Hippocampal formation (tissue), 2 donors: ENCODE data around the gene ZNF212.
"Not testable (repeated sequence)": the region's sequence is repeated elsewhere in the genome, so short reads cannot be mapped to it uniquely, and the experiment has no call there.

Experiments used
- DNase-seq, 2 donors: peaks; one replicate each; lab custom pipeline; 2025; lab: John Stamatoyannopoulos, UW

ZNF212 gene

DNA sequence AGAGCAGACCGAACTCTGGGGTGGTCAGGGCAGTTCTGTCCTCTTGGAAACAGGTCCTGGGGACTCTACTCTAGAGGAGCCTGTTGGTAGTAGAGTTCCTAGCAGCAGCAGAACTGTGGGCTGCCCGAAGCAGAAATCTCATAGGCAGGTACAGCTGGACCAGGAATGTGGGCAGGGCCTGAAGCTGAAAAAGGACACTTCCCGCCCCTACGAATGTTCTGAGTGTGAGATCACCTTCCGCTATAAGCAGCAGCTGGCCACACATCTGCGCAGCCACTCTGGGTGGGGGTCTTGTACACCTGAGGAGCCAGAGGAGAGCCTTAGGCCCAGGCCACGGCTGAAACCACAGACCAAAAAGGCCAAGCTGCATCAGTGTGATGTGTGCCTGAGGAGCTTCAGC, 14.2 kb downstream of the ZNF212 start:
- no peak for DNase-seq

DNA sequence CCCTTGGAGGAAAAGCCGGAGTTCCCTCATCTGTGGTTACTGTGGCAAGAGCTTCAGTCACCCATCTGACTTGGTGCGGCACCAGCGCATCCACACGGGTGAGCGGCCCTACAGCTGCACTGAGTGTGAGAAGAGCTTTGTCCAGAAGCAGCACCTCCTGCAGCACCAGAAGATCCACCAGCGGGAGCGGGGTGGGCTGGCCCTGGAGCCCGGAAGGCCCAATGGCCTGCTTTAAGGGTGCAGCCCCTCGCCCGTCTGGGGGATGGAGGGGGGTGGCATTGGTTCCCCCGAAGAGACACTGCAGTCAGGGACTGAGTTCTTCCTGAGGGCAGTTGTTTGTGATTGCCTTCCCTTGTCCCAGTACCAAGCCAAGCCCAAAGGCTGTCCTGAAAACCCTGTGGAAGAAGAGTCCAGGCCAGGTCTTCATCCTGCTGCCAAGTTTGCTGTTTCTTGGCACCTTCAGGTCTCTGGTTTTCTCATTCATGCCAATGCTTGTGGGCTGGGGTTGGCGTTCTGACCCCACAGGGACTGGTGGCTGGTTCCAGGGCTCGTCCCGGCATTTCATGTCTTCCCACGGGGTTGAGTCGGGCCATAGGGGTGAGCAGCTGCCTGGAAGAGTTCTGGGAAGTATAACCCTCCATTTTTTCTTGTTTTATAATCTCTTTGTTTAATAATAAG, 14.9 kb downstream of the ZNF212 start:
- no peak for DNase-seq

DNA sequence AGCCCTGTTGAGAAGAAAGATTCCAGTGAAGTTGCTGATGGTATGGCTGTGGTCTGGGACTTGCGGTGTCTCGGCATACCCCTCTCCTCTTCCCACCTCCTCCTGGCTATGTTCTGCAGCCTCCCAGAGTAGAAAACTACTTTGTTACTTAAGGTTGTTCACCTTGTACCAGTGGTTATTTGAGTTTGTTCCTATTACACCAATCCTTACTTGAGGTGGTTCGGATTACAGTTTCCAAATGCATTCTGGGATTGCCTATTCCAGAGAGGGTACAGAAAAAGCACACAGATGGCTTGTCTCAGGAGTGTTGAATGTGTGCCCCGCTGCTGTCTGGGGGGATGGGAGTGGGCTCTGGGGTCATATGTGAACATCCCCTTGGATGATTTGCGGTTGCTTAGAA, 15.7 kb downstream of the ZNF212 start:
- DNase-seq: no peak

DNA sequence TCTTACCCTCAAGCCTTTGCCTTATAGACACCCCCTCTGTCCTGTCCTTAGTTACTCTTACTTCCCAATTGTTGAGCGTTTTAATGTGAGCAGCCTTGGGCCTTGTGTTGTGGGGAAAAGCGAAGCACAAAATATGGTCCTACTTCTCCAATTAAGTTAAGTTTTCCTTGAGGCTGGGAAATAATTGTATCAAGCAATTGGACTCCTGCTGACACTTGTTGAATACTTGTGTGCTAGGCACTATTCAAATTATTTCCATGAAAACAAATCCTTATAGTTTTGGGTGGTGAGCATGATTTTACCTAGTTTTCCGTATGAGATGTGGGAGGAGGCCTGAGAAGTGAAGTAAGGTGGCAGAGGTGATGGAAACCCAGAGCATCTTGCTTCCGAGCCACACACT, 17.1 kb downstream of the ZNF212 start:
- DNase-seq: no peak

DNA sequence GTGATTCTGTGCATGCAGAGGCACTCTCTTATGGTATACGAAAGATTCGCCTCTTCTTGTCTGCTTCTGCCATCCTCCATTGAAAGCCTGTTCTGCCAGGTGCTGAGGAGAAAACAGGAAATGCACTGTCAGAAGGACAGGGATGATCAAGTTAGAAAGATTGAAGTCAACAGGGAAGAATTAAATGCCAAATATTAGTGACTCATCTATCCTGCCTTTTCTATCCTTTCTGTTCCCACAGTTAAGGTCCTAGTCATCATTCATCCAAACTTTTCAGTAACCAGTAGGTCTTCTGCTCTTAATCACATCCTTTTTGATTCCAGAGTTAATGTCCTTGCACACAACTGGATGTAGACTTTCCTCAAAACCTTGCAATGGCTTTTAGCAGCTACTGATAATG, 17.7 kb downstream of the ZNF212 start:
- no peak for DNase-seq

DNA sequence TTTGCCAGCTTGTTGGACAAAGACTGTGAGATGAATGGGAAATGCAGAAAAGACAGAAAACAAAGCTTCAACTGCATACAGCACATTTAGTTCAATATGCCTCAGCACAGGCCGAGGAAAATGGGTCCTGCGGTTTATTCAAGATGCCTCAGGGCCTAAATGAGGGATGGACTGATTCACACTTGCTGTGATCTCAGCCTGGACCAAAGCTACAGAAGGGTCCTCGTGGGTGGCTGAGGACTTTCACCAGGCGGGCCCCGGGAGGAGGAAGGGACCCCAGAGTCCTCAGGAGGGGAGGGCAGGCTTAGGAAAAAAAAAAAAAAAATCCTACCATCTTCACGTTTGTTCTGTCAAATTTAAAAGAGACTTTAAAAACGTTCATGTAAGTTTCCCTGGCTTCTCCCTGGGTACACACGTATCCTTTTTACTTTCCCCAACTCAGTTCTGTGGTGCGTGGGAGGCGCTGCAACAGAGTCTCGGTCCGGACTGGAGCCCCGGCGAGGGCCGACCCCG, 21.9 kb downstream of the ZNF212 start:
- peak in 1 of 2 donors; percentile 15 for DNase-seq

DNA sequence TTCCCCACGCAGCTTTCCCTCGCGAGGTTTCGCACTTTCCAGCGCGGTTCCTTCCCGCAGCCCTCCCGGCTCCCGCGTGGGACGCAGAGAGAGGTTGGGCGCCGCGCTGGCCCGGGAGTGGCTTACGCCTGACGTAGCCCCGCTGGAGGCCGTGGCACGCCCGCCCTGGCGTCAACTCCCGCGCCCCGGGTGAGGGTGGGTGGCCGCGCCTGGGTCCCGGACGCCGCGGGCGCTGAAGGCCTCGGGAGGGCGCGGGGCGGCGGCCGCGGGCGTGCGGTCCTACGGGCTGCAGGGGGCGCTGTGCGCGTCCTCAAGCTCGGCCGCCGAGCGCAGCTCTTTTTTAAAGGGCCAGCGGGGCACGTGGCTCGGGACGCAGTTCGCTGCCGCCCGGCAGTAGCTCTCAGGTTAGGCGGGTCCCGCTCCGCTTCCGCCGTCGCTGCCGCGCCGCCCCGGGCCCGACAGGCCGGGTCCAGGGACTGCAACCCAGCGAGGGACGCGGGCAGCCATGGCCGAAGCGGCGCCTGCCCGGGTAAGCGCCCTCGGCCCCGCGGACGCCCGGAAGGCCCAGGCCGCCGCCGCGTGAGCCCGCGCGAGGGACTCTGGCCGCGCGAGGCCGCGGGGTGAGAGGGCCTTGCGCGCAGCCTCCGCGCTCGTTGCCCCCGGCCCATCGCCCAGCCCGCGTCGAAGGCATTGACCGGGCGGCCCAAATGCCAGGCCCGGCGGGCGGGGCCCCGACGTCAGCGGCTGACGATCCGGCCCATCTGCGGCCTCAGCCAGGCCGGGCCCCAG, 22.6 kb downstream of the ZNF212 start, which contains the start of gene ZNF783:
Gene ZNF783 (plus strand): TSS at position 368 of the 789 bp plus-strand sequence. CDS start 138 bp downstream, at position 506.
- peak; percentile 75 to 90 for DNase-seq

DNA sequence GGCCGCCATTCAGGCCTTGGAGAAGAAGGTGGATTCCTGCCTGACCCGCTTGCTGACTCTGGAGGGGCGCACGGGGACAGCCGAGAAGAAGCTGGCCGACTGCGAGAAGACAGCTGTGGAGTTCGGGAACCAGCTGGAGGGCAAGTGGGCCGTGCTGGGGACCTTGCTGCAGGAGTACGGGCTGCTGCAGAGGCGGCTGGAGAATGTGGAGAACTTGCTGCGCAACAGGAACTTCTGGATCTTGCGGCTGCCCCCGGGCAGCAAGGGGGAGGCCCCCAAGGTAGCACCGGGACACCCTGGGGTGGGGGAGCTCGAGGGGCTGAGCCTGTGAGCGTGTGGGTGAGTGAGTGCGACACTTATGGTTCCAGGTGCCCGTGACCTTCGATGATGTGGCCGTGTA, 27.0 kb downstream of the ZNF212 start:
- DNase-seq: no peak

DNA sequence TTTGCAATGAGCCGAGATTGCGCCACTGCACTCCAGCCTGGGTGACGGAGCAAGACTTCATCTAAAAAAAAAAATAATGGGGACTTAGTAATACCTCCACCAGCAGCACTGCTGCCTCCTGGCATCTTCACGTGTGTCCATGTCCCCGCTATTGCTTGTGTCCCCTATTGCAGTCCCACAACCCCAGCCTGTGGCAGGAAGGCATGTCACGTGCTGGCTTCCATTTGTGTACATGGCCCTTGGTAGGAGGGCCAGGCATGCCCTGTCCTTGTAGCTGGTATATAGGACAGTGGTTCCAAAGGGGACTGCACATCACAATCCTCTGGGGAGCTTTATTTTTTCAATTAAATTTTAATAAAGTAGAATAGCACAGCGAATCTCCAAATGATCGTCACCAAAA, 28.3 kb downstream of the ZNF212 start:
- no peak for DNase-seq

DNA sequence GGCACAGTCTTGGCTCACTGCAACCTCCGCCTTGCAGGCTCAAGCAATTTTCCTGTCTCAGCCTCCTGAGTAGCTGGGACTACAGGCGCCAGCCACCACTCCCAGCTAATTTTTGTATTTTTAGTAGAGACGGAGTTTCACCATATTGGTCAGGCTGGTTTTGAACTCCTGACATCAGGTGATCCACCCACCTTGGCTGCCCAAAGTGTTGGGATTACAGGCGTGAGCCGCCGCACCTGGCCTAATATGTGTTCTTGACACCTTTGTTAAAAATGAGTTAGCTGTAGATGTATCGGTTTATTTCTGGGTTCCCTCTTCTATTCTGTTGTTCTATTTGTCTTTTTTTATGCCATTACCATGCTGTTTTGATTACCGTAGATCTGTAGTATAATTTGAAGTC, 35.0 kb downstream of the ZNF212 start:
- not testable (repeated sequence) for DNase-seq

DNA sequence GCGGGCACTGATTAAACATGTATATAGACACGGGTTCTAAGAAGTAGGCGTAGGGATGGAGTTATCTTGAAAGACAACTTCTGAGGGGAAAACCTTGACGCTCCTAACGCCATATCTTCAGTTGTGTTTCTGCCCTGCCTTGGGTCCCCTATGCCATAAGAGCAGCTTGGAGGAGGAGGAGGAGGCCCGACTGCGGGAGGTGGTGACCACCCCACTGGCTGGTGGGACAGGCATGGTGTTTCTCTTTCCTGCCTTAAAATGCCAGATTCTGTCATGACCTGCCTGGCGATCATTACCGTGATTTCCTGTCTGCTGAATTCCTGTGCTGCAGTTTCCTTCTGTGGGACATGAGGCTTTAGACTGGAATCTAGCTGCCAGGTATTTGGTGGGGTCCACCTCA, 38.4 kb downstream of the ZNF212 start:
- DNase-seq: no peak

DNA sequence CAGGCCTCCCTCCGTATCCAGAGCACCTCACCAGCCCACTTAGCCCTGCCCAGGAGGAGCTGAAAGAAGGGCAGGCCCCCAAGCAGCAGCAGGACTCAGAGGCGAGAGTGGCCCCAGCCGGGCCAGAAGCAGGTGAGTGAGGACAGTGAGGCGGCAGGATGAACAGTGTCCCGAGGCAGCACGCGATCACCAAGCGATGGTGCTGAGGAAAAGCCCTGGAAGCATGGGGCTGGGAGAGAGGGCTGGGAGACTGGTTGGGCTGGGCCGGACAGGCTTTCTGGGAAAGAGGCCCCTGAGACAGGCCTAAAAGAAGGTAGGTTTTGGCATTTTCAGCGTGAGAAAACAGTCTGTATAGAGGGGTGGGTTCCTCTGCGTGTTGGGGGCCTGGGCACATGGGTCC, 38.9 kb downstream of the ZNF212 start:
- no peak for DNase-seq

DNA sequence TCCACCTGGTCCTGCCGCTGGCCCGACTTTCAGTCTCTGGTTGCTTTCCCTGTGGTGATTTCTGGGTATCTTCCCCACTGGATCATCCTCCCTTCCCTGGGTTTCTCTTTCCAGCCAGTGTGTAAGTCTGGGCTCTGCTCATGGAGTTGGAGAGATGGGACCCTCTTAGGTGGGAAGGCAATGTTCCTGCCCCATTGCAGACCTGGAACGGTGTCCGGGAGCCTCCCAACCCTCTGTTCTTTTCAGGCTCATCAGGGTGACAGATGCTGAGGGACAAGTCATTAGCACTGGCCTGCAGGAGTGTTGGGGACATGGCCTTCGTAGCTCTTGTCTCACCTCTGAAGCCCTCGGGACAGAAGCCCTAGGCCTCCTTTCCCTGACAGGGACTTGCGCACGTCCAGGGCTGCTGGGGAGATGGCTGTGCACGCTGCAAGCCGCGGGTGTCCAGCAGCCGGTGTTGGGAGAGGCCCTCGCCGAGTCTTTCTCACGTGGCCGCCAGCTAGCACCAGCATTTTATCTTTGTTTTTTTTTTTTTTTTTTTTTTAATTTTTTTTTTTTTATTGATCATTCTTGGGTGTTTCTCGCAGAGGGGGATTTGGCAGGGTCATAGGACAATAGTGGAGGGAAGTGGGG, 39.8 kb downstream of the ZNF212 start:
- no peak for DNase-seq

DNA sequence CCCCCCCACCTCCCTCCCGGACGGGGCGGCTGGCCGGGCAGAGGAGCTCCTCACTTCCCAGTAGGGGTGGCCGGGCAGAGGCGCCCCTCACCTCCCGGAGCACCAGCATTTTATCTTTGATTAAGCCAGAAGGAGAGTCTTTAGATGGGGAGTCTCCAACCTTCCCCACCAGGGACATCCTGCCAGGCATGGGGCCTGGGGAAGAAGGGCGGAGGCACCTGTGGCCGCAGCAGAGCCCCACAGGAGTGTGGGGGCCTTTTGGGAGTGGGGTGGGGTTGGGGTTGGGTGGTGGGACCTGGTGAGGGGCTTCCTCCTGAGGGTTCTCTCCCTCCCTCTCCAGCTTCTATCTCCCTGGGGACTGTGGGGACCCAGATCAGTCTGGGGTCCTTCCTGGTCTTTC, 40.7 kb downstream of the ZNF212 start:
- DNase-seq: no peak

DNA sequence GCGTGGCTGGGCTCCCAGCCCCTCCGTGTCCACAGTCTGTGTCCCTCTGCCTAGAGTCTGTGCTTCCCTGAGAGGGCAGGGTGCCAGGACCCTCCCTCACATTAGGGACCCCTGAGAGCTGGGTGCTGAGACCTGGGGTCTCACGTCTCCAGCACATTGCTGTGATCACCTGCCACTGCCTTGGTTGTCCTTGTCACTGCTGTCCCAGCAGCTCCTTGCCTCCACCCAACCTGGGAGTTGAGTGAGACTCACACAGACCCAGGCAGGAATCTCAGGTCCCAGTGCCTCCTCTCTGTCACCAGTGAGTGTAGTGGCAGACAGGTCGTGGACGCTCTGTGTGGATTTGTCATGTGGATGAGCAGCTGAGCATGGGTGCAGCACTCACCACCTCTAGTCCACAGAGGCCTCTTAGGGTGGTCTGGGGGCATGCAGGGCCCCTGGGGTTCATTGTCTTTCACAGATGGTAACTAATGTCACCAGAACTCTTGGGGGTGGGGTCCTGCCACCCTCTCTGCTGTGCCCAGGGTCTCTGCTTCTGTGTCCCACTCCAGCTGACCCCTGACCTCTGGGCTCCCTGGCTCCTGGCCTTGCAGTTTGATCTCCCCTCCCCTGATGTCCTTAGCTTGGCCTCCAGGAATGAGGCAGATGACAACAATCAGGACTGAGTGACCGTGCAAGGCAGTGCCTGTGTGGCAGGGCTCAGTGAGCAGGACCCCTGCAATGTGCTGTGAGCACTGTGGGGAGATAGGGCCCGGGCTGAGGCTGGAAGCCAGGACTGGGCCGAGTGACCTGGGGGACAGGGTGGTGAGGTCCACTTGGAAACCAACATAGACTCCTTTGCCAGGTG, 41.4 kb downstream of the ZNF212 start:
- DNase-seq: no peak

DNA sequence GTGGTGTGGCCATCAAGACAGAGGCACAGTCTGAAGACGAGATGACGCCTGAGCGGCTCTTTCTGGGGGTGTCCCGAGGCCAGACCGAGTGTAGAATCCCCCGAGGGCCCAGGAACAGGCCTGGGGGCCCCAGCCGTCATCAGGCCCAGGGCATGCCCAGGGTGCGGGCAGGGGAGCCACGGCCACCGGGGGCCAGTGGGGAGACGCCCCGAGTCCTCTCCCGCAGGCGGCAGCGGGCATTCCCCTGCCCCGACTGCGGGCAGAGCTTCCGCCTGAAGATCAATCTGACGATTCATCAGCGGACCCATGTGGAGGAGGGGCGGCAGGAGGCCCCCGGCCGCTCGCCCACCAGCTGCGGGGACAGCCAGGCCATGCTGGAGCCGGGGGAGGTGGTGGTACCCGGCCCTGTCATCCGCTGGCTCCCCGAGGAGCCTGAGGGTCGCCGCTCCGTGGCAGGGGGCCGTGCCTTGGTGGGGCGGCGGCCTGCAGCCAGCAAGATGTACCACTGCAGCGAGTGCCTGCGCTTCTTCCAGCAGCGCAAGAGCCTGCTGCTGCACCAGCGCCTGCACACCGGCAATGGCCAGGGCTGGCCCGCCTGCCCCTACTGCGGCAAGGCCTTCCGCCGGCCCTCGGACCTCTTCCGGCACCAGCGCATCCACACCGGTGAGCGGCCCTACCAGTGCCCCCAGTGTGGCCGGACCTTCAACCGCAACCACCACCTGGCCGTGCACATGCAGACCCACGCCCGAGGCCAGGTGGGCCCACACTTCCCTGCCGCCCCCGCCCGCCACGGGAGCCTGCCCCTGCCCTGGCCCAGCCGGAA, 42.3 kb downstream of the ZNF212 start:
- no peak for DNase-seq

DNA sequence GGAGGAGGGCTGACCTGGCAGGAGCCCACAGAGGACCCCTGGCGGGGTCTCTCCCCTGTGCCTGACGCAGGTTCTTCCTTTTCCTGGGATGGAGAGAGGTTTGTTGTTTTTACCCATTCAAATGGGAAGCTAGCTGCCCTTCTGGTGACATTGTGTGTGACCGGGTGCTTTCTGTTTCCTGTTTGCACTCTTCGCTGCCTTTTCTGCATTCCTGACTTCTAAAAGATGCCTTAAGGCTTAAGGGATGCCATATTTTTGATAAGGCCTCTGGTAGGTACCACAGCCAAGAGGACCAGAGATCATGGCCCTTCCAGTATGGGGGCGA, 42.8 kb downstream of the ZNF212 start:
- no peak for DNase-seq

DNA sequence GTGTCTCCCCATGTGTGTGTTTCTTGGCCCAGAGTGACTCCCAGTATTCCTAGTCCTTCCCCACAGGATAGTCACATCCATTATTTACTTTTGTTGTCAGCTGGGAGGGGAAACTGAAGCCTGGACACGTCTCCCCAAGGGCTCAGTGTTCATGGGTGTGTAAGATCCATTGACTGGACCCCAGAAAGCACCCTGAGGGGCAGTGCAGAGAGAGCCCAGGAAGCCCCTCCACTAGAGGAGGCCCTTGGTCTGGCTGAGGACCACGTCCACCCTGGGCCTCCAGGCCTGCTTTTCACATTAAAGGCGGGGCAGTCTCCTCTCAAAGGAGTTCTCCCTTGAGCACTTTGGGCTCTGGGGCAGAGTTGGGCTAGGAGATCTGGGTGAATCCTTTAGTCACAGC, 43.9 kb downstream of the ZNF212 start:
- no peak for DNase-seq

DNA sequence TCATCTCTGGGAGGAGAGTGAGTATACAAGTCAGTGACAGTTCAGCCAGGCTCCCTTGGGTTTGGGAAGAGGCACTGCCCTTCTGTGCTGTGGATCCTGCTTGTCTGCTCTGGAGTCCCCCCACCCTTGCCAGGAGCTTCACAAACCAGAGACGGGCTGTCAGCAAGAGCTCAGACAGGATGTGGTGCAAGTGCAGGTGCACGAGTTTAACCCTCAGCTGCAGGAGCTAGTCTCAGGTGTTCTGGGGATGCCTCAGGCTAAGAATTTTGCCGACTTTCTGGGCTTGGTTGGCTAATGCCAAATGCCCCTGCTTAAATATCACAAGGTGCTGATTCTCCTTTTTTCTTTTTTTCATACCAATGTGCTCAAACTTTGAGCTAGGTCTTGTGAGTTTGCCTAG, 44.9 kb downstream of the ZNF212 start:
- no peak for DNase-seq

DNA sequence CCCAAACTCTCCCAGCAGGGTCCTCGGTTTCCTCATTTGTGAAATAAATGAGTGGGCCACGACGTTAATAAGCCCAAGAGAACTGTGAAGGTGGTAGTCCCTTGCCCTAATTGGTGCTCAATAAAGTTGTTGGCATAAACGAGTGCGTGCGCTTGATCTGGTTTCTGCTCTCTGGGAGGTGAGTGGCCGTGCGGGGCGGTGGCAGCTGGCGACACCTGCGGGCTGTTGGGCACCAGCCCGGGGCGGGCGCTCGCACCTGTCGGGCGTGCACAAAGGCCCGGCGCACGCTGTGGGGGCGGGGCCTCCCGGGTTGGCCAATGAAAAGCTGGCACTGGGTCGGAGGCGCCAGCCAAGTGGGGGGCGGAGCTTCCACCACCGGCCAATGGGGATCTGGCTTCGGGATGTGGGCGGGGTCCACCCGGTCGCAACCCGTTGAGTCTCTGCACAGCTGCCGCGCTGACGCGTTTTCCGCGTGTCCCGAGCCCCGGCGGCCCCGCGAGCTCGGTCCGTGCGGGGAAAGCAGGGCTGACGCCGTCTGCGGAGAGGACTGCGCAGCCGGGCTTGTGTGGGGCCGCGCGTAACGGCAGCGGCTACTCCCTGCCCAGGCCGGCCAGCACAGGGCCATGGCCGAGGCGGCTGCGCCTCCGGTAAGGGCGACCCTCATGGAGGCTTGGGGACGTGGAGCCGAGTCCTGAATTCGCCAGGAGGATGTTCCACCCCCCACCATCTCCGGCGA, 45.6 kb downstream of the ZNF212 start:
- peak; percentile 80 to 87 for DNase-seq
